Measurements from ENCODE around the gene PHYHD1. TPM values are rescaled to one million over a fixed set of nuclear protein-coding genes. Genes with fewer than 3 reads are reported as not detected.

The PHYHD1 gene
- total RNA-seq (0.52 TPM), polyA plus RNA-seq (under 1 TPM in 2 of 4 donors, not detected in 2; 0.40 to 0.60 TPM)

DNA sequence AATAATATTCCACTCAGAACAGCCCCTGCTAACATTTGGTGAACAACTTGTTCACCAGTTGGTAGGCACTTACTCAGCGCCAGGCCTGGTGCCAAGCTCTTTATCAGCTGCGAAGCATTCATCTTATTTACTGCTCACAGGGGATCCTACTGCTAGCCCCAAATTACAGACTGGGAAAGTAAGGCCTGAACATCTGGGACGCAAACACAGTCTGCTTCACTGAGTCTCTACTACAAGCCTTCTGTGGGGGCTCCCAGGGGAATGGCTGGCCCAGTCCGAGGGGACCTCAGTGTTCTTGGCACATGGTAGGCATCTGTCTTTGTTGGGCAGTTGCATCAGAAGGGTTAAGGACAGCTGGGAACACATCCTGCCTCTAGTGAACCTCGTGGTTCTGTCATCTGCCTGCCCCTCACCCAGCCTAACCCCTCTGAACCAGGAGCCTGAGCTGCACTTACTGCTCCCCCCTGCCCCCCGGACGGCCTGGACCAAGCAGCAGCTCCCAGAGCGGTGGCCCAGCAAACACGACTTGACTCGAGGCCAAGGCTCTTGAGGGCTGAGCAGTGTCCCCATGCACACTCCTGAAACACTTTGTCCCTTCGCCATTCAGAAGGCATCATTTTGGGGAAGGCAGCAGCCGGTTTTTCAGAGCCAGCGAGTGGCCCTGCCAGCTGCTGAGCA lies at the start of gene PHYHD1:
Gene PHYHD1, plus strand, starts transcription at position 602 of the 678 bp plus-strand sequence. CDS start 1,342 bp downstream, outside the sequence.
- no peaks in the 10 kb centered on the region for H3K27me3 ChIP-seq (ENCODE audit: control insufficient read depth, insufficient read depth, low read length)
- H3K4me1 ChIP-seq (ENCODE audit: control insufficient read depth, insufficient read depth, low read length, poor library complexity, severe bottlenecking) = peaks cover 2% of the 10 kb centered on the region
- DNase-seq (no peak), ATAC-seq (ENCODE audit: low read depth in 2 of 2) (no peak)
- peaks cover 16% of the 10 kb centered on the region for H3K36me3 Mint-ChIP-seq
- no peaks in the 10 kb centered on the region for H3K9me3 ChIP-seq (ENCODE audit: control insufficient read depth in 2 of 2, low read length in 2 of 2)
- no peaks in the 10 kb centered on the region for H3K27me3 Mint-ChIP-seq
- H3K4me3 ChIP-seq (ENCODE audit: low read depth, low read length) = no peak within 1 kb of the TSS
- peaks cover 25% of the 10 kb centered on the region for H3K36me3 ChIP-seq (ENCODE audit: control insufficient read depth, insufficient read depth, low read length)
- H3K27ac ChIP-seq (ENCODE audit: insufficient read depth, low read length, poor library complexity, severe bottlenecking) = no peak within 1 kb of the TSS
- no peaks in the 10 kb centered on the region for H3K9me3 Mint-ChIP-seq
- peaks cover 0 to 16% (median 1%) of the 10 kb centered on the region in 4 donors for H3K4me1 Mint-ChIP-seq
- H3K4me3 Mint-ChIP-seq = peak within 1 kb of the TSS in 1 of 4 donors; percentile 65
- H3K27ac Mint-ChIP-seq = peak within 1 kb of the TSS in 1 of 3 donors; percentile 79

- no peak overlapping the region for H3K27ac Mint-ChIP-seq
- no peaks in the 10 kb centered on the region for H3K36me3 ChIP-seq (ENCODE audit: control insufficient read depth, insufficient read depth, low read length)
- no peak overlapping the region for H3K4me3 ChIP-seq (ENCODE audit: low read depth, low read length)
- no peaks in the 10 kb centered on the region for H3K27me3 Mint-ChIP-seq
- H3K27ac ChIP-seq (ENCODE audit: insufficient read depth, low read length, poor library complexity, severe bottlenecking) = no peak overlapping the region
- no peaks in the 10 kb centered on the region for H3K9me3 ChIP-seq (ENCODE audit: control insufficient read depth in 2 of 2, low read length in 2 of 2)
- ATAC-seq (ENCODE audit: low read depth in 2 of 2) = no peak
- H3K4me1 ChIP-seq (ENCODE audit: control insufficient read depth, insufficient read depth, low read length, poor library complexity, severe bottlenecking) = peaks cover 16% of the 10 kb centered on the region
- no peaks in the 10 kb centered on the region for H3K9me3 Mint-ChIP-seq
- H3K4me1 Mint-ChIP-seq = peaks cover 0 to 46% (median 17%) of the 10 kb centered on the region in 4 donors
- H3K36me3 Mint-ChIP-seq = no peaks in the 10 kb centered on the region
- no peak for DNase-seq
- H3K4me3 Mint-ChIP-seq = peak overlapping the region in 1 of 4 donors; percentile 82
- no peaks in the 10 kb centered on the region for H3K27me3 ChIP-seq (ENCODE audit: control insufficient read depth, insufficient read depth, low read length)
Measured at GRCh38 chr9:128877852-128878251, 42.9 kb upstream of the PHYHD1 start.

- ATAC-seq (ENCODE audit: low read depth in 2 of 2) (peak; percentile 95 to 97), DNase-seq (peak; percentile 97 to 98 (median 98))
- Histone ChIP-seq H3K4me1 (ENCODE audit: control insufficient read depth, insufficient read depth, low read length, poor library complexity, severe bottlenecking) (peaks cover 53% of the 10 kb centered on the region), H3K36me3 (ENCODE audit: control insufficient read depth, insufficient read depth, low read length) (peaks cover 14% of the 10 kb centered on the region), H3K9me3 (ENCODE audit: control insufficient read depth in 2 of 2, low read length in 2 of 2) (no peaks in the 10 kb centered on the region), H3K27ac (ENCODE audit: insufficient read depth, low read length, poor library complexity, severe bottlenecking) (peak within 1 kb of the TSS; percentile 76), H3K27me3 (ENCODE audit: control insufficient read depth, insufficient read depth, low read length) (no peaks in the 10 kb centered on the region), H3K4me3 (ENCODE audit: low read depth, low read length) (peak within 1 kb of the TSS; percentile 95)
- Mint-ChIP-seq H3K27me3 (no peaks in the 10 kb centered on the region), H3K36me3 (peaks cover 19% of the 10 kb centered on the region), H3K9me3 (no peaks in the 10 kb centered on the region), H3K4me3 (peak within 1 kb of the TSS; percentile 98 to 100 (median 99)), H3K27ac (peak within 1 kb of the TSS; percentile 95 to 99 (median 98)), H3K4me1 (peaks cover 5 to 81% (median 44%) of the 10 kb centered on the region in 4 donors)
Measured at GRCh38 chr9:128881884-128882676, 38.7 kb upstream of the PHYHD1 start, which contains the start of the genes KYAT1 and LRRC8A. TSS of gene KYAT1 (minus strand) at chr9:128881950. CDS start at chr9:128845405, 36,545 bp downstream. TSS of gene LRRC8A (plus strand) at chr9:128882133. CDS start at chr9:128907165, 25,032 bp downstream.

DNA sequence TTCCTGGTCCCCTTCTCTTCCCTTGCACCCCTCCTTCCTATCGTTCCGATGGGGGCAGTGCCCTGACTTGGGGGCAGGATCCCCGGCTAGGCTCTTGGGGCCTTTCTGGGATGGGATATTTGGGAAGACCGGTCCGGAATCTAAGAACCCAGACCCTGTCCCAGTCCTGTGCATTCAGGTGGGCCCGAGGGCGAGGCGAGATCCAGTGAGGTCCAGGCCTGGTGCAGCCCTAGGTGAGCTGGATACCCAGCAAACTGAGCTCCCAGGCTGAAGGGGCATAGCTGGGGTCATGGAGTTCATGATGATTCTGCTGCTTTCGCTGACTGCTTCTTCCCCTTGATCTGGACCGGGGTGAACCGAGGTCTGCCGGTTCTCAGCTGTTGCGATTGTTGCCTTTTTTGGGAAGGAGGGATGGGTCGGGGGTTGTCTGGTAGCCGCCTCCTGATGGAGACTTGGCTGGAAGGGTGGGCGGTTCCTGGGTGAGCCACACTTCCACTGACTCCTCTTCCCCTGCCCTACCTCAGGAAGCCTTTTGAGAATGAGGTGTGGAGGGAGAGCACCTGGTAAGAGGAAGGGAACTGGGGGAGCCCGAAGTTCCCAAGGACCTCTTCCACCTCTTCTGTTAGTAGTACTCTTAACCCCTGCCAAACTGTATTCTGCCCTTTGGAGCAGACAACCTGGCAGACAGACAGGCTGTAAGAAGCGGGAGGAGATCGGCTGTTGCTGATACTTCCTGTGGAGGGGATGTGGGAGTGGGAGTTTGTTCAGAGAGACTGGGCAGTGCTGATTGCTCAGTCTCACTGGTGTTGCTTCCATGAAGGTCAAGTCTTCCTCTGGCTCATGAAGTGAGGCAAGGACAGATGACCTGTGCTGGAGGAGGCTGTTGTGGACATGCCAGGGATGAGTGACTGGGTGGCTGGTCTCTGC lies 37.8 kb upstream of the PHYHD1 start:
- Mint-ChIP-seq H3K9me3 (no peaks in the 10 kb centered on the region), H3K27ac (peak overlapping the region; percentile 93 to 97 (median 95)), H3K27me3 (no peaks in the 10 kb centered on the region), H3K4me1 (peaks cover 5 to 79% (median 48%) of the 10 kb centered on the region in 4 donors), H3K4me3 (peak overlapping the region; percentile 97 to 100 (median 98)), H3K36me3 (peaks cover 19% of the 10 kb centered on the region)
- Histone ChIP-seq H3K9me3 (ENCODE audit: control insufficient read depth in 2 of 2, low read length in 2 of 2) (no peaks in the 10 kb centered on the region), H3K27me3 (ENCODE audit: control insufficient read depth, insufficient read depth, low read length) (no peaks in the 10 kb centered on the region), H3K27ac (ENCODE audit: insufficient read depth, low read length, poor library complexity, severe bottlenecking) (peak overlapping the region; percentile 76), H3K4me3 (ENCODE audit: low read depth, low read length) (peak overlapping the region; percentile 93), H3K36me3 (ENCODE audit: control insufficient read depth, insufficient read depth, low read length) (peaks cover 19% of the 10 kb centered on the region), H3K4me1 (ENCODE audit: control insufficient read depth, insufficient read depth, low read length, poor library complexity, severe bottlenecking) (peaks cover 57% of the 10 kb centered on the region)
- ATAC-seq (ENCODE audit: low read depth in 2 of 2) (no peak), DNase-seq (no peak)

GRCh38 chr9:128884164-128884563 lies 36.6 kb upstream of the PHYHD1 start:
- no peaks in the 10 kb centered on the region for H3K27me3 ChIP-seq (ENCODE audit: control insufficient read depth, insufficient read depth, low read length)
- DNase-seq = no peak
- H3K36me3 ChIP-seq (ENCODE audit: control insufficient read depth, insufficient read depth, low read length) = peaks cover 31% of the 10 kb centered on the region
- Mint-ChIP-seq H3K4me1 (peaks cover 5 to 84% (median 56%) of the 10 kb centered on the region in 4 donors), H3K9me3 (no peaks in the 10 kb centered on the region), H3K27ac (peak overlapping the region; percentile 76 to 95 (median 76)), H3K27me3 (no peaks in the 10 kb centered on the region), H3K4me3 (peak overlapping the region; percentile 97 to 100 (median 98)), H3K36me3 (peaks cover 25% of the 10 kb centered on the region)
- H3K4me3 ChIP-seq (ENCODE audit: low read depth, low read length) = peak overlapping the region; percentile 61
- peak overlapping the region; percentile 51 for H3K27ac ChIP-seq (ENCODE audit: insufficient read depth, low read length, poor library complexity, severe bottlenecking)
- ATAC-seq (ENCODE audit: low read depth in 2 of 2) = no peak
- H3K9me3 ChIP-seq (ENCODE audit: control insufficient read depth in 2 of 2, low read length in 2 of 2) = no peaks in the 10 kb centered on the region
- peaks cover 63% of the 10 kb centered on the region for H3K4me1 ChIP-seq (ENCODE audit: control insufficient read depth, insufficient read depth, low read length, poor library complexity, severe bottlenecking)

DNA sequence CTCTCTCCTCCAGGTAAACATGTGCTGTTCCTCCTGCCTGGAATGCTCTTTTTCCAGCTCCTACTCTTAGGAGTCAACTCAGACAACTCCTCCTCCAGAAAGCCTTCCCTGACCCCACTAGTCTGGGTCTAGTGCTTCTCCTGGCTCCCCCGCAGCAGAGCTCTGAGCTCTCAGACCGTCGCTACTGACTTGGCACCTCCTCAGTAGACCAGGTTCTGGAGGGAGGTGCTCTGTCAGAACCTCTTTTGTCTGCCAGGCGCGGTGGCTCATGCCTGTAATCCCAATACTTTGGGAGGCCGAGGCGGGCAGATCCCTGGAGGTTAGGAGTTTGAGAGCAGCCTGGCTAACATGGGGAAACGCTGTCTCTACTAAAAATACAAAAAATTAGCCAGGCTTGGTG lies 35.4 kb upstream of the PHYHD1 start:
- no peaks in the 10 kb centered on the region for H3K9me3 Mint-ChIP-seq
- peak overlapping the region; percentile 85 to 95 (median 92) for H3K27ac Mint-ChIP-seq
- no peaks in the 10 kb centered on the region for H3K9me3 ChIP-seq (ENCODE audit: control insufficient read depth in 2 of 2, low read length in 2 of 2)
- no peak overlapping the region for H3K27ac ChIP-seq (ENCODE audit: insufficient read depth, low read length, poor library complexity, severe bottlenecking)
- peaks cover 25% of the 10 kb centered on the region for H3K36me3 Mint-ChIP-seq
- peaks cover 56% of the 10 kb centered on the region for H3K4me1 ChIP-seq (ENCODE audit: control insufficient read depth, insufficient read depth, low read length, poor library complexity, severe bottlenecking)
- peaks cover 5 to 76% (median 51%) of the 10 kb centered on the region in 4 donors for H3K4me1 Mint-ChIP-seq
- ATAC-seq (ENCODE audit: low read depth in 2 of 2) (no peak), DNase-seq (no peak)
- H3K4me3 Mint-ChIP-seq = peak overlapping the region; percentile 44 to 100 (median 91)
- no peaks in the 10 kb centered on the region for H3K27me3 ChIP-seq (ENCODE audit: control insufficient read depth, insufficient read depth, low read length)
- no peak overlapping the region for H3K4me3 ChIP-seq (ENCODE audit: low read depth, low read length)
- peaks cover 36% of the 10 kb centered on the region for H3K36me3 ChIP-seq (ENCODE audit: control insufficient read depth, insufficient read depth, low read length)
- H3K27me3 Mint-ChIP-seq = no peaks in the 10 kb centered on the region

- Histone ChIP-seq H3K4me3 (ENCODE audit: low read depth, low read length) (no peak overlapping the region), H3K36me3 (ENCODE audit: control insufficient read depth, insufficient read depth, low read length) (peaks cover 40% of the 10 kb centered on the region), H3K4me1 (ENCODE audit: control insufficient read depth, insufficient read depth, low read length, poor library complexity, severe bottlenecking) (peaks cover 52% of the 10 kb centered on the region), H3K27ac (ENCODE audit: insufficient read depth, low read length, poor library complexity, severe bottlenecking) (no peak overlapping the region), H3K9me3 (ENCODE audit: control insufficient read depth in 2 of 2, low read length in 2 of 2) (no peaks in the 10 kb centered on the region), H3K27me3 (ENCODE audit: control insufficient read depth, insufficient read depth, low read length) (no peaks in the 10 kb centered on the region)
- H3K9me3 Mint-ChIP-seq = no peaks in the 10 kb centered on the region
- peaks cover 25% of the 10 kb centered on the region for H3K36me3 Mint-ChIP-seq
- peak overlapping the region; percentile 49 to 95 (median 92) for H3K27ac Mint-ChIP-seq
- H3K27me3 Mint-ChIP-seq = no peaks in the 10 kb centered on the region
- peaks cover 5 to 73% (median 48%) of the 10 kb centered on the region in 4 donors for H3K4me1 Mint-ChIP-seq
- H3K4me3 Mint-ChIP-seq = peak overlapping the region in 3 of 4 donors; percentile 58 to 100 (median 98)
- ATAC-seq (ENCODE audit: low read depth in 2 of 2) (no peak), DNase-seq (no peak)
Measured at GRCh38 chr9:128885798-128886197, 35.0 kb upstream of the PHYHD1 start.

Measured in CD4-positive, CD25-positive, alpha-beta regulatory T cell (primary cell).